ENCODE results near the gene FAM184B.
A peak's percentile ranks its signal among the peaks of the same experiment; 100 is the strongest.

FAM184B gene

GRCh38 chr4:17781300-17782287 is at the start of gene FAM184B:
FAM184B (minus strand) TSS chr4:17781621; CDS start chr4:17781299, 322 bp downstream.
- peak; percentile 45 for DNase-seq (ENCODE audit: low spot score)

- no peak for DNase-seq (ENCODE audit: low spot score)
These were observed 42.6 kb upstream of the FAM184B start for GRCh38 chr4:17823871-17824669.

GRCh38 chr4:17817027-17817426 is 35.6 kb upstream of the FAM184B start:
- peak; percentile 57 for DNase-seq (ENCODE audit: low spot score)

- no peak for DNase-seq (ENCODE audit: low spot score)
These were observed 34.7 kb upstream of the FAM184B start for GRCh38 chr4:17816142-17816541.

GRCh38 chr4:17814140-17814539 is 32.7 kb upstream of the FAM184B start:
- DNase-seq (ENCODE audit: low spot score): peak; percentile 10

- DNase-seq (ENCODE audit: low spot score): no peak
These were observed 31.4 kb upstream of the FAM184B start for GRCh38 chr4:17812801-17813200.

GRCh38 chr4:17812125-17812524 is 30.7 kb upstream of the FAM184B start:
- no peak for DNase-seq (ENCODE audit: low spot score)

- DNase-seq (ENCODE audit: low spot score): no peak
These were observed 29.7 kb upstream of the FAM184B start for GRCh38 chr4:17811078-17811603.

GRCh38 chr4:17810260-17811077 is 29.0 kb upstream of the FAM184B start, which contains the start of the genes DCAF16 and NCAPG:
DCAF16 (minus strand) TSS chr4:17810757; CDS start chr4:17804141, 6,616 bp downstream.
NCAPG (plus strand) TSS chr4:17810979; CDS start chr4:17811078, 99 bp downstream.
- peak; percentile 99 for DNase-seq (ENCODE audit: low spot score)

- no peak for DNase-seq (ENCODE audit: low spot score)
These were observed 28.2 kb upstream of the FAM184B start for GRCh38 chr4:17809667-17810066.

- DNase-seq (ENCODE audit: low spot score): peak; percentile 26
These were observed 26.0 kb upstream of the FAM184B start for GRCh38 chr4:17807446-17807845.

GRCh38 chr4:17805580-17806155 is 24.2 kb upstream of the FAM184B start:
- no peak for DNase-seq (ENCODE audit: low spot score)

GRCh38 chr4:17797808-17798207 is 16.4 kb upstream of the FAM184B start:
- DNase-seq (ENCODE audit: low spot score): no peak

- no peak for DNase-seq (ENCODE audit: low spot score)
These were observed 13.3 kb upstream of the FAM184B start for GRCh38 chr4:17794730-17795129.

GRCh38 chr4:17788956-17789355 is 7.5 kb upstream of the FAM184B start:
- DNase-seq (ENCODE audit: low spot score): no peak

- no peak for DNase-seq (ENCODE audit: low spot score)
These were observed 5.9 kb upstream of the FAM184B start for GRCh38 chr4:17787315-17787714.

GRCh38 chr4:17786567-17786966 is 5.1 kb upstream of the FAM184B start:
- DNase-seq (ENCODE audit: low spot score): no peak

- DNase-seq (ENCODE audit: low spot score): no peak
These were observed 4.4 kb upstream of the FAM184B start for GRCh38 chr4:17785858-17786257.

GRCh38 chr4:17780501-17781299 is 721 bp downstream of the FAM184B start:
- DNase-seq (ENCODE audit: low spot score): peak; percentile 21

GRCh38 chr4:17778431-17778830 is 3.0 kb downstream of the FAM184B start:
- no peak for DNase-seq (ENCODE audit: low spot score)
